ENCODE measurements around the gene AQP12A. TPM values are rescaled to one million over a fixed set of nuclear protein-coding genes. Genes with fewer than 3 reads are reported as not detected.

Gene AQP12A
- total and polyA plus RNA-seq, 8 donors = not detected

- WGBS, 5 donors = 81 to 91% (median 87%) methylated on average over 17 to 30 of the region's 30 CpGs
- TF ChIP-seq, protein P1, sequence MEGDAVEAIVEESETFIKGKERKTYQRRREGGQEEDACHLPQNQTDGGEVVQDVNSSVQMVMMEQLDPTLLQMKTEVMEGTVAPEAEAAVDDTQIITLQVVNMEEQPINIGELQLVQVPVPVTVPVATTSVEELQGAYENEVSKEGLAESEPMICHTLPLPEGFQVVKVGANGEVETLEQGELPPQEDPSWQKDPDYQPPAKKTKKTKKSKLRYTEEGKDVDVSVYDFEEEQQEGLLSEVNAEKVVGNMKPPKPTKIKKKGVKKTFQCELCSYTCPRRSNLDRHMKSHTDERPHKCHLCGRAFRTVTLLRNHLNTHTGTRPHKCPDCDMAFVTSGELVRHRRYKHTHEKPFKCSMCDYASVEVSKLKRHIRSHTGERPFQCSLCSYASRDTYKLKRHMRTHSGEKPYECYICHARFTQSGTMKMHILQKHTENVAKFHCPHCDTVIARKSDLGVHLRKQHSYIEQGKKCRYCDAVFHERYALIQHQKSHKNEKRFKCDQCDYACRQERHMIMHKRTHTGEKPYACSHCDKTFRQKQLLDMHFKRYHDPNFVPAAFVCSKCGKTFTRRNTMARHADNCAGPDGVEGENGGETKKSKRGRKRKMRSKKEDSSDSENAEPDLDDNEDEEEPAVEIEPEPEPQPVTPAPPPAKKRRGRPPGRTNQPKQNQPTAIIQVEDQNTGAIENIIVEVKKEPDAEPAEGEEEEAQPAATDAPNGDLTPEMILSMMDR (IDR thresholded peaks at IDR 0.05) = no peak
- TF ChIP-seq EP300 (IDR thresholded peaks at IDR 0.05) = no peak
- TF ChIP-seq POLR2AphosphoS5 (IDR thresholded peaks at IDR 0.05) = no peak
- no peak for TF ChIP-seq POLR2A (IDR thresholded peaks at IDR 0.05)
- no peak for DNase-seq
- peaks cover 0 to 57% (median 0%) of the 10 kb centered on the region in 3 donors for H3K27me3 ChIP-seq
- H3K36me3 ChIP-seq = no peaks in the 10 kb centered on the region
- no peak overlapping the region for H3K27ac ChIP-seq
- H3K4me3 ChIP-seq = no peak overlapping the region
- no peaks in the 10 kb centered on the region for H3K9me3 ChIP-seq
- intact Hi-C loops (cut with DNase I; ENCODE audit: low total_unique reads) = loop anchor here (10.0 kb wide), 1 partner anchor 197 kb away; no protein-coding TSS in a partner anchor
- H3K4me1 ChIP-seq = no peaks in the 10 kb centered on the region
These were observed 10.3 kb downstream of the AQP12A start for GRCh38 chr2:240701736-240702639.

DNA sequence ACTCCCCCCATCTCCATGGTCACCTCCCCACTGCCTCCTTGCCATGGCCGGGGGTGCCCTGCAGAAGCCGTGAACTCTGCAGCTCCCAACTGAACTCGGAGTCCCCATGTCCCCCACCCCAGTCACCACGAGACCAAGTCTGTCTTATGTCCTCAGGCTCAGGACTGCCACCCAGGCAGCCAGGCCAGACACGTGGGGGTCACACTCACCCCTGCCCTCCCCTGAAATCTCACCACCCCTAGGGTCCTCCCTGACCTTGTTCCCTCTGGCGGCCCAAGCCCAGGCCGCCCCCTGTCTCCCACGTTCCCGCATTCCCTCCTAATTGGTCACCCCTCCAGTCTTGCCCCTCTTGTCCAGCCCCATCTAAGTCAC is 11.0 kb downstream of the AQP12A start:
- H3K36me3 ChIP-seq = no peaks in the 10 kb centered on the region
- H3K27me3 ChIP-seq = peaks cover 0 to 57% (median 0%) of the 10 kb centered on the region in 3 donors
- no peaks in the 10 kb centered on the region for H3K4me1 ChIP-seq
- no peak for TF ChIP-seq POLR2A (IDR thresholded peaks at IDR 0.05)
- TF ChIP-seq POLR2AphosphoS5 (IDR thresholded peaks at IDR 0.05) = no peak
- TF ChIP-seq, protein P1 (IDR thresholded peaks at IDR 0.05) = no peak
- no peak for TF ChIP-seq EP300 (IDR thresholded peaks at IDR 0.05)
- no peak for DNase-seq
- H3K9me3 ChIP-seq = no peaks in the 10 kb centered on the region
- H3K27ac ChIP-seq = no peak overlapping the region
- 73 to 91% (median 83%) methylated on average over 9 of the region's 9 CpGs for WGBS, 5 donors
- H3K4me3 ChIP-seq = no peak overlapping the region
- intact Hi-C loops (cut with DNase I; ENCODE audit: low total_unique reads) = loop anchor here (10.0 kb wide), 1 partner anchor 198 kb away; no protein-coding TSS in a partner anchor

- Histone ChIP-seq H3K27me3 (peaks cover 0 to 59% (median 0%) of the 10 kb centered on the region in 3 donors), H3K36me3 (no peaks in the 10 kb centered on the region), H3K4me1 (no peaks in the 10 kb centered on the region), H3K27ac (no peak overlapping the region), H3K9me3 (no peaks in the 10 kb centered on the region), H3K4me3 (no peak overlapping the region)
- DNase-seq = peak in 1 of 2 donors; percentile 47
- 47 to 67% (median 55%) methylated on average over 6 to 18 of the region's 18 CpGs for WGBS, 5 donors
- intact Hi-C loops (cut with DNase I; ENCODE audit: low total_unique reads) = loop anchor here (10.0 kb wide), 1 partner anchor 199 kb away; no protein-coding TSS in a partner anchor
- no peak for TF ChIP-seq POLR2AphosphoS5 (IDR thresholded peaks at IDR 0.05)
- TF ChIP-seq POLR2A (IDR thresholded peaks at IDR 0.05) = no peak
- TF ChIP-seq, protein P1 (IDR thresholded peaks at IDR 0.05) = no peak
- TF ChIP-seq EP300 (IDR thresholded peaks at IDR 0.05) = no peak
These were observed 12.0 kb downstream of the AQP12A start for GRCh38 chr2:240703417-240704341.

GRCh38 chr2:240704651-240705050 is 13.0 kb downstream of the AQP12A start:
- 61 to 69% (median 62%) methylated on average over 17 to 19 of the region's 19 CpGs for WGBS, 5 donors
- TF ChIP-seq, protein P1 (IDR thresholded peaks at IDR 0.05) = no peak
- TF ChIP-seq EP300 (IDR thresholded peaks at IDR 0.05) (no peak), POLR2A (IDR thresholded peaks at IDR 0.05) (no peak), POLR2AphosphoS5 (IDR thresholded peaks at IDR 0.05) (no peak)
- DNase-seq = no peak
- H3K9me3 ChIP-seq = no peaks in the 10 kb centered on the region
- no peak overlapping the region for H3K27ac ChIP-seq
- no peak overlapping the region for H3K4me3 ChIP-seq
- H3K4me1 ChIP-seq = no peaks in the 10 kb centered on the region
- intact Hi-C loops (cut with DNase I; ENCODE audit: low total_unique reads) = loop anchor here (10.0 kb wide), 1 partner anchor 200 kb away; no protein-coding TSS in a partner anchor
- peaks cover 0 to 55% (median 0%) of the 10 kb centered on the region in 3 donors for H3K27me3 ChIP-seq
- no peaks in the 10 kb centered on the region for H3K36me3 ChIP-seq

Measured in stomach (tissue), 9 donors.